Retinal pigment epithelial cell (primary cell): ENCODE results near the gene RASIP1.
A peak's percentile ranks its signal among the peaks of the same experiment; 100 is the strongest.

Experiments used
- DNase-seq: peaks from one replicate; pipeline ENCODE4 v3.0.0-alpha.2; 2010; ENCODE audit warnings: low read depth
- H3K4me3 ChIP-seq: 2 replicates; pipeline ENCODE4 v1.5.1; 2011; ENCODE audit warnings: mild to moderate bottlenecking, low read length, control low read depth, moderate library complexity
- TF ChIP-seq, protein P1 (sequence below): conservative IDR thresholded peaks from 2 replicates; pipeline ENCODE4 v1.5.1; 2011; ENCODE audit warnings: low read depth, low read length, control low read depth, inconsistent platforms

Gene RASIP1

DNA sequence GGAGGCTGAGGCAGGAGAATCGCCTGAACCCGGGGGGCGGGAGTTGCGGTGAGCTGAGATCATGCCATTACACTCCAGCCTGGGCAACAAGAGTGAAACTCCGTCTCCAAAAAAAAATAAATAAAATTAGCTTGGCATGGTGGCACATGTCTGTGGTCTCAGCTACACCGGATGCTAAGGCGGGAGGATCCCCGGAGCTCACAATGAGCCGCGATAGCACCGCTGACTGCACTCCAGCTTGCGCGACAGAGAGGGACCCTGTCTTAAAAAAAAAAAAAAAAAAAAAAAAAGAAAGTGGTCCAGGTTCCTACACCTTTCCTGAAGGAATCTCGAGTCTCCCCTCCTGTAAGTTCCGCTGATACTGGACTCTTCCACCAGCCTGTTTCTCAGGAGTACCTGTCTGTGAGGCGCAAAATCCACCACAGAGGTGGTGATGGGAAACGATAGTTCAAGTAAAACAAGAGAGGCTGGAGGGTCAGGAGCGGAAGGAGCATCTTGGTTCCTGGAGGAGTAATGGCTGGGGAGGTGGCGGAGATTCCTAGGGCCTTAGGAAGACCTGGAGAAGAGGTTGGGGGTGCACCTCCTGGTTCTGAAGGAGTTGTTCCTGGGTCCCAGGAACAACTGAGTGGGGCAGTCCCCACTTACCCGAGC, 11.6 kb upstream of the RASIP1 start:
- TF ChIP-seq, protein P1, sequence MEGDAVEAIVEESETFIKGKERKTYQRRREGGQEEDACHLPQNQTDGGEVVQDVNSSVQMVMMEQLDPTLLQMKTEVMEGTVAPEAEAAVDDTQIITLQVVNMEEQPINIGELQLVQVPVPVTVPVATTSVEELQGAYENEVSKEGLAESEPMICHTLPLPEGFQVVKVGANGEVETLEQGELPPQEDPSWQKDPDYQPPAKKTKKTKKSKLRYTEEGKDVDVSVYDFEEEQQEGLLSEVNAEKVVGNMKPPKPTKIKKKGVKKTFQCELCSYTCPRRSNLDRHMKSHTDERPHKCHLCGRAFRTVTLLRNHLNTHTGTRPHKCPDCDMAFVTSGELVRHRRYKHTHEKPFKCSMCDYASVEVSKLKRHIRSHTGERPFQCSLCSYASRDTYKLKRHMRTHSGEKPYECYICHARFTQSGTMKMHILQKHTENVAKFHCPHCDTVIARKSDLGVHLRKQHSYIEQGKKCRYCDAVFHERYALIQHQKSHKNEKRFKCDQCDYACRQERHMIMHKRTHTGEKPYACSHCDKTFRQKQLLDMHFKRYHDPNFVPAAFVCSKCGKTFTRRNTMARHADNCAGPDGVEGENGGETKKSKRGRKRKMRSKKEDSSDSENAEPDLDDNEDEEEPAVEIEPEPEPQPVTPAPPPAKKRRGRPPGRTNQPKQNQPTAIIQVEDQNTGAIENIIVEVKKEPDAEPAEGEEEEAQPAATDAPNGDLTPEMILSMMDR: no peak
- peak overlapping the region; percentile 42 for H3K4me3 ChIP-seq
- no peak for DNase-seq

GRCh38 chr19:48750771-48751504, 10.5 kb upstream of the RASIP1 start:
- TF ChIP-seq, protein P1: no peak
- no peak overlapping the region for H3K4me3 ChIP-seq
- DNase-seq: no peak

GRCh38 chr19:48750351-48750750, 9.9 kb upstream of the RASIP1 start:
- DNase-seq: no peak
- TF ChIP-seq, protein P1: no peak
- H3K4me3 ChIP-seq: no peak overlapping the region

GRCh38 chr19:48749571-48750198, 9.3 kb upstream of the RASIP1 start:
- no peak overlapping the region for H3K4me3 ChIP-seq

GRCh38 chr19:48746738-48747575, 6.5 kb upstream of the RASIP1 start, which contains the start of gene IZUMO1:
IZUMO1 (minus strand) TSS chr19:48746909; CDS start chr19:48745859, 1,050 bp downstream.
- peak; percentile 60 for DNase-seq
- peak within 1 kb of the TSS; percentile 79 for H3K4me3 ChIP-seq
- TF ChIP-seq, protein P1: no peak

More at GRCh38 chr19:48749571-48750198, 9.3 kb upstream of the RASIP1 start:
- no peak for DNase-seq
- TF ChIP-seq, protein P1: no peak

DNA sequence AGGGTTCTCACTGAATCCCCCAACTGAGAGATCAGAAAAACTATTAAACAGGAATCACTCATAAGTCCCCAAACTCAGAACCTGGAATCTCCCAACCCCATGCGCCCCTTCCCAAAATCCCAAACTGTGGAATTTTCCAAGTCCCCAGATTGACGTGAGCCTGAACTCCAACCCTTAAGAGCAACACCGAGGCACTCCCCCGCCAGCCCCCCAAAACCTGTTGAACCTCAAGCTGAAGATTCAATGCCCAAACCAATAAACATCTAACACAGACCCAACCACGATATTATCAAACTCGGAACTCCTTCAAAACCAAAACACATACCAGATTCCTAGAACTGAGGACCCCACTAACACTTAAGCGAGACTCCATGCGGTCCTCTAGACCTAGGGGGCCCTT, 5.7 kb upstream of the RASIP1 start:
- TF ChIP-seq, protein P1: no peak
- no peak for DNase-seq
- H3K4me3 ChIP-seq: peak overlapping the region; percentile 79
